HG03575 (cell line): ENCODE results near the gene COL4A6.
"Not testable (repeated sequence)": the region's sequence is repeated elsewhere in the genome, so short reads cannot be mapped to it uniquely, and the experiment has no call there.

Source experiments
- ATAC-seq: cut with Tn5 transposase; IDR thresholded peaks from one replicate; pipeline ENCODE4 v1.9.1; 2021; ENCODE audit not compliant: unreplicated experiment, insufficient number of reproducible peaks, low FRiP score; ENCODE audit errors: extremely low read depth

COL4A6 gene

DNA sequence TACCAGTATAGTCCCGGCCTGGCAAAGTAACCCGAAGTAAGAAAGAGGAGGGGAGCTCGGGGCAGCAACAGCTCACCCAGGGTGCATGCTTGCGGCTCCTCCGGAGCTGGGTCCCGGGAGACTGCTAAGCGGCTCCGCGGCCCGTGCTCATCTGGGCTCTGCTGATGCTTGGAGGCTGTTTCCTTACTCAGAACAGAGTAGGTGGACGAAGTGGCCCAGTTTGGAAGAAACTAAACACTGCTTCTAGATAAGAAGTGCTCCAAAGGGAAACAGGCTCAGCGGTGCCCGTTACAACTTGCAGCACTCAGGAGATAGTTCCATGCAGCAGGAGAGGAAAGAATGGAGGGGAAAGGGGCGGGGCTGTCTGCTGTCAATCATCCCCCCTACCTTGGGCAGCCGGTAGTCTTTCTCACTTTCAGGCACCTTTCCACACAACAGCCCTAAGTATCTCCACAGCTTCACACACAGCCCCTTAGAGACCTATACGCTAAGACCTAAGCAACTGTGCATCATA, at the start of gene COL4A6:
Gene COL4A6 (minus strand): TSS at position 313 of the 514 bp plus-strand sequence. CDS start 226 bp downstream, at position 87.
- ATAC-seq = no peak

DNA sequence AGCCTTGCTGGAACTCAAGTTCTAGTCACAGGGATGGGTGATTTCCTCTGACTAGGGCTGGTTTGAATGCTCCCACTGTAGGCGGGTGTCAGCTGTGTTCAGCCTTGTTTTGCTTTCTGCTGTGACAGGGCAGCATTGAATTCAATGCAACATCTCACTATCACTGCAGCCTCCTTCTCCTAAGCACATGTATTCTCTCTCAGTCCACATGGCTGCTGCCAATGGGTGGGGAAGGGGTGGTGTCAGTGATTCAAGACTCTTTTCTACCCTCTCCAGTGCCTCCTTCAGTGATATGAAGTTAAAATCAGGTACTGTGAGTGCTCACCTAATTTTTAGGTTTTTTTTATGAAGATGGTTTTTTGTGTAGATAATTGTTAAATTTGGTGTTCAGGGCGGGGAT, 47.7 kb upstream of the COL4A6 start:
- ATAC-seq = no peak

DNA sequence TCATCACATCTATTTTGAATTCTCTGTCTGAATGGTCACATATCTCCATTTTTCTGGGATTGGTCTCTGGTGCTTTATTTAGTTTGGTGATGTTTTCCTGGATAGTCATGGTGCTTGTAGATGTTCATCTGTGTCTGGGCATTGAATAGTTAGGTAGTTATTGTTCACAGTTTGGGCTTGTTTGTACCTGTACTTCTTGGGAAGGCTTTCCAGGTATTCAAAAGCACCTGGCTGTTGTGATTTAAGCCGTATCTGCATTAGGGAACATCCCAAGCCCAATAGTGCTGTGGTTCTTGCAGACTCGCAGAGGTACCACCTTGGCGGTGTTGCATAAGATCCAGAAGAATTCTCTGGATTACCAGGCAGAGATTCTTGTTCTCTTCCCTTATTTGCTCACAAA, 46.0 kb upstream of the COL4A6 start:
- no peak for ATAC-seq

DNA sequence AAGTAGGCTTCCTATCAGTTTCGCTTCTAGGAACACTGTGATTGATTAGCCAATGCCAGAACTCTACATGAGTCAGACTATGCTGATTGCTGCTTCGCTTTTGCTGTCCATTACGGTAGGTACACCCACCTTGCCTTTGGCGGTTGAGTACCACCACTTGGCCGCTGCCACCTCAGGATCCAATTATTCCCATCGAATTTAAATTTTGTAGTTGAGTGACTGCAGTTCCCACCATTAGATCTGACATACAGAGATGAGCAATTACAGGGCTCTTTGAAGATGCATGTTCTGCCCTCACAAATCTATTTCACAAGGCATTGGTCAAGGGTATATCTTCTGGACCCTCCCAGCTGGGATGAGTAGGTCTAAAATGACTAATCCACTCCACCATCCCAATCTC, 43.3 kb upstream of the COL4A6 start:
- ATAC-seq = not testable (repeated sequence)

DNA sequence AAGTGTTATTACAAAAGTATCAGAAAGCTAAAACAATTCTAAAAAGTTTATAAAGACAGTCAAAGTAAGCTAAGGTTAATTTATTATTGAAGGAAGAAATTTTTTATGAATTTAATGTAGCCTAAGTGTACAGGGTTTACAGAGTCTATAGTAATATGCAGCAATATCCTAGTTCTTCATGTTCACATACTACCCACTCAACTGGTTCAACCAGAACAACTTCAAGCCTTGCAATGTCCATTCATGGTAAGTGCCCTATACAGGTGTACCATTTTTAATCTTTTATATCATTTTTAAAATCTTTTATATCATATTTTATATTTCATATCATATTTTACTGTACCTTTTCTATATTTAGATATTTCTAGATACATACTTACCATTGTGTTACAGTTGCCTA, 35.8 kb upstream of the COL4A6 start:
- no peak for ATAC-seq

DNA sequence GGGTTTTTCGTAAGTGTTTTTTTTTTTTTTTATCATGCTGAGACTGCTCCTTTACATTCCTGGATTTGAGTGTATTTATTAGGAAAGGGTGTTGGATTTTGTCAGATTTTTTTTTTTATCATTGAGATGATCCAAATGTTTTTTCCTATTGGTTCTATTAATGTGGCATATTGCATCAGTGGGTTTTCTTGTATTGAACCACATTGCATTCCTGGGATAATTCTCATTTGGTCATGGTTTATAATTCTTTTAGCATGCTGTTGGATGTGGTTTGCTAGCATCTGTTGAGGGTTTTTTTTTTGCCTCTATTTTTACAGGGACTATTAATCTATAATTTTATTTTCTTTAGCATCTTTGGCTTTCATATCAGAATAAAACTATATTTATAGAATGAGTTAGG, 30.3 kb upstream of the COL4A6 start:
- no peak for ATAC-seq

DNA sequence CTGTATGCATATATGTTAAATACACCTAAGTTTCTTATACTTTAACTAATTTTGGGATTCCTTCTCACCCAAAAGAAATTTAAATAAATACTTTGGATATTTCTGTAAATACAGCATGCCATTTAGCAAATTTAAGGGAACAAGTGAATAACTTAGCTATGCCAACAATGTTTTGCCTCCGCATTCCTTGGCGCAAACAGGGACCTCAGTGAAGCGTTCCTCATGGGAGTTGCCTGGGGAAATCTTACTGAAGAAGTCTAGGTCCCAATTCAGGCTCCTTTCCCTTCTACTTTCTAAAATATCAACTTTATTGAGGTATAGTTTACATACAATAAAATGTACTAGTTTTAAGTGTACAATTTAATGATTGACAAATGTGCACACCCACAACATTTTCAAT, 26.4 kb upstream of the COL4A6 start:
- ATAC-seq = no peak

DNA sequence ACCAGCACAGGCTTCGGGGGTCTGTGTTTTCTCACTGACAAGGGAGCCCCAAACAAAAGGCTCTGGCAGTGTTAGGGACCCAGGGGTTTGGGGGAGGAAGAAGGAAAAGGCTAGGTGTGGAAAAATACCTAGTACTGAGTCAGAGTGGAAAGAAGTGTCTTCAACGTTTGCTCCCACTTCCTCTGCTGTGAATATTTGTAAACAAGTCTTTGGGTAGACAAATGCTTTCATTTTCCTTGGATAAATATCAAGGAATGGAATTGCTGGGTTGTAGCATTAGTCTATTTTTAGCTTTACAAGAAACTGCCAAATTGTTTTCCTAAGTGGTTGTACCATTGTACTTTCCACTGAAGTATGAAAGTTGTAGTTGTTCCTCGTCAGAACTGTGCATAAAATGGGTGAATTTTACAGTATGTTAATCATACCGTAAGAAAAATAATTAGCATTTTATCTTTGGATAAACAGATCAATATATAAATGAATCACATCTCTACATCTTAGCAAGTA, 18.8 kb upstream of the COL4A6 start:
- no peak for ATAC-seq

DNA sequence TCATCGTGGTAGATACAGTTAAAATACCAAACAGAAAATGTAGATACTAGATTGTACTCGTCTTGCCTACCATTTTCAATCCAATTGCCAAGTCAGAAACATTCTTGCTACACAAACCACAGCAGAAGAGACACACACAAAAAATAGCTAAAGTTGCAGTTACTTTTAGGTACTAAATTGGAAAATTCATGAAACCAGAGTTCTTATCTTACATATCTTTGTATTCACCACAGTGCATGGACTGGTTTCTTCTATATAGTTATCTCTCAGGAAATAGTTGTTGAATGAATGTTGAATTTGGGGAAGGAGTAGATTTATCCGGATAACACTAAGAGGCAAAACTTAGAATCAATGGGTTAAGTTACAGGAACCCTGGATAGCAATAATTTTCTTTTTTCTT, 15.6 kb upstream of the COL4A6 start:
- ATAC-seq = no peak

DNA sequence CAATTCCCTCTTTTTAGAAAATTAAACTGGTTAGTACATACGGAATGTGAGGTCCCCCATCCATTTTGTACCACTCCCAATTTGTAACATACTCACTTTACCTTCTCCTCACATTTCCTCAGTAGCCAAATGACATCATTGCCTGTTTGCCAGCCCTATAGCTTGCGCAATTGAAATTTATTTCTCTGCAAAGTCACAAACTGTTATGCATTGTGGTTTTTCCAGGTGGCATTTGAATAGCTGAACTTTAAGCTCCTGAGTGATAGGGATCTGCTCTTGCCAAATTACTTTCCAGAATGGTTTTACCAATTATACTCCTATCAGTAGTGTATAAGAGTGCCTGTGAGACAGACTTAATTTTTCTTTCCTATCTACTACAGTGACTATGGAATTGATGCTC, 9.1 kb upstream of the COL4A6 start:
- no peak for ATAC-seq

DNA sequence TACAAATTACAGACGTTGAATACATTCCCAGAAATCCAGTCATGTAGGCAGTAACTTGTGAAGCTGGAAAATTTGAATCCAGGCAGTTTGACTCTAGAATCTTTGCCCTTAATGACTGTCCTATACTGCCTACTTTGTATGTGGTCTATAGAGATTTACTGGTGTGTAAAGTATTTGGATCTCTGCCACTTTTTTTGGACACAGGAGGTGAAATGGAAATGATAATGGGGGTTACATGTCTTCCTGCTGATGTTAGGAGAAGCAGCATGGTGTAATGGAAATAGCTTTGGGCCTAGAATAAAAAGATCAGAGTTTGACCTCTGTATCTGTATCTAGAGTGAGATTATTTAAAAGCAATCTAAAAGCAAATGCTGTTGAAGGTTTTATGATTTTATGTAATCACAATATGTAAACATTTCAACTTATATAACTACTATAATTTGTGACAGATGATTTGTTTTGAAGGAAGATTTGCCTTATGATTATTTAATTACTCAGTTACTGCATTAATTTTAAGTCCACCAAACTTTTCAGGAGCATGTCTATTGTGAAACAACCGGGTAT, 4.8 kb upstream of the COL4A6 start:
- no peak for ATAC-seq

DNA sequence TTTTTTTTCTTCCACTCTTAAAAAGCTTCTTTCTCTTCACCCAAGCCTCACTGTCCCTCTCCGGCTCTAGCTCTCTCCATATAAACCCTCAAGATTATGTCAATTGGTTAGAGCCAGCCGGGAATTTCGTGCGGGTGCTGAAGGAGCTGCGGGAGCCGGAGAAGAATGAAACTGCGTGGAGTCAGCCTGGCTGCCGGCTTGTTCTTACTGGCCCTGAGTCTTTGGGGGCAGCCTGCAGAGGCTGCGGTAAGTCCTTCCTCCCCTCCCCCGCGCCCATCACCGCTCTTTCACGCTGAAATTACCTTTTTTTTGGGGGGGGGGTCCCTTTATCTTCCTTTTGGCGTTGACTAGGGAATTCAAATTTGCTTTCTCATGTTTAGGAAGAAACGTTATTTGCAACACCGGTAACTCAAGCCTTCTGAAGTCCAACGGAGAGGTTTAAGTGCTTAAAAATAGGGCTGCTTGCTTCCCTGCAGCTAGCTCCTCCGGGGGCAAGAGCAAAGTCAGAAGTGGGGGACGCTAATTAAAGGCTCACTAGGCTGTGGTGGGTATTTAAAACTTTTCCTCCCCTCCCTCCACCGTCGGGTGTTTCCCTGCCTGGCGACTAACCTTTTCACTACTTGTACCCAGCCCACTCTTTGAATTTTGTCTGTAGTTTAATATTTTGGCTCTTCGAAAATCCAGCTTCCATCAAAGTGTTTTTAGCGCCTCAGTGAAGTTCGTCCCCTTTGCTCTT, 1.9 kb upstream of the COL4A6 start:
- ATAC-seq = no peak

DNA sequence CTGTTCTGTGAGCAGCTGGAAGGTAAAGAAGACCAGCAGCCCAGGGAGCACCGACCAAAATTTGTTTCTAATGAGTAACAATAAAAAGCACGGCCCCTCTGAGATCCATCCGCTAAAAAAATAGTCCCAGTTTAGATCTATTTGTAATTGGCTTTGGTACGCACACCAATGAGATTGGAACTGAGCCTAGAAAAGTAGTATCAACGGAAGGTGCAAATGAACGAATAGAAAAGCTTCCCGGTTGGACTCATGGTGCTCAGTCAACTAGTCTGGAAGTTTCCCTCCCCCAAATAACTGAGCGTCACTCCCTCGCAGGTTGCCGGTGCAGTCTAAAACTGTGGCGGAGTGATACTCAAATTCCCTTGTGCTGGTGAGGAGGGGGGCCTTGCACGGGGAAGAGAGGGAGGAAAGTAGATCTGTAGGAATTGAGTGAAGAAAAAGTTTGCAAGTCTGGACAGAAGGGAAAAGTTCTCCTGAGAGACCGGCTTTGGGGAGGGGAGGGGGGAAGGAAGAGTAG, 1.3 kb upstream of the COL4A6 start, which contains the start of gene COL4A5:
Gene COL4A5 (plus strand): TSS at position 413 of the 517 bp plus-strand sequence. CDS start 288 bp downstream, outside the sequence.
- ATAC-seq = no peak

DNA sequence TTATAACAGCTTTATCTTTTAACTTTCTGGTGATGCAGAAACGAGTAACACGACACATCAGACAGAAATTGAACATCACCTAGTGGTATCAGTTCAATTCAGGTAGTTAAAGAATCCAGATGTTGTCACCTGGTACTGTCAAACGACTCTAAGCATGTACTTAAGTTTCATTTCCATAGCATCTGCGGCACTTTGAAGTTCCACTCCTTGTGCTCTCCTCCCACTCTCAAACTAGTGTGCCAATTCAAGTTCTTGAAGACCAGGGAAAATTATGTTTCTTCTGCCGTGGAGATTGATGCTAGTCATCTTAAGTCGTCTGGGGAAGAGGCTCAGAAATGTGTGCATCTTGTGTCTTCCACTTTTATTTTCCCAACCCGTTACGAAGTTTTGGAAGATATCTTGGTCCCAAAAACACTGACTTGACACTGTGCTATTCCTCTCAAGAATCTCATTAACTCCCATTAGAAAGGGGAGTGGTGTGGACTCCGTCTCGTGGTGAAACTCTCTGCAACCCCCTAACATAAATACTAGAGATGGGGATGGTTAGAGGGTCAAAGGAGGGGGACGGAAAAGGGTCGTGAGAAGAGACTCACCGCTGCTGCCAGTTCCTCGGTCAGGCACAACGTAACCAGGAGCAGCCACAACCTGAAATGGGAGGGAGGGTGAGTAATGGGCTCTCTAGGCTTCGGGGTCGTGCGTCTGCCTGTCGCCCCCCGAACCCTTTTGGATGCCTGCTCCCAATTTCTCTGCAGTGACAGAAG, 693 bp downstream of the COL4A6 start:
- ATAC-seq = no peak

DNA sequence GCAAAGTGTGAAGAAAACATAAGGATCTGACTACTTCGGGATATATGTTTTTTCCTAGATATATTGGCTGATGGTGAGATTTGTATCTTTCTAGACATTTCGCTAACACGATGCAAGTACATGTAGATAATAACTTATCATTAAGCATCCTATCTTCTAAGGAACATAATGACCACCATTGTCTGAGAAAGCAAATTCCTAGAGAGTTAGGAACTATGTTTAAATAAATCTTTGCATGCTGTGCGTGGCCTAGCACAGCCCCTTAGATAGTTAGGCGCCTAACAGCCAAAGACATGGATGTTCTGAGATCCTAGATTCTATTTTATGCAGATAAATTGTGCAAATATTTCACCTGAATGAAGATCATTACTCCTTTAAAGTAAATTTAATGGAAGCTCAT, 3.0 kb downstream of the COL4A6 start:
- ATAC-seq = no peak

DNA sequence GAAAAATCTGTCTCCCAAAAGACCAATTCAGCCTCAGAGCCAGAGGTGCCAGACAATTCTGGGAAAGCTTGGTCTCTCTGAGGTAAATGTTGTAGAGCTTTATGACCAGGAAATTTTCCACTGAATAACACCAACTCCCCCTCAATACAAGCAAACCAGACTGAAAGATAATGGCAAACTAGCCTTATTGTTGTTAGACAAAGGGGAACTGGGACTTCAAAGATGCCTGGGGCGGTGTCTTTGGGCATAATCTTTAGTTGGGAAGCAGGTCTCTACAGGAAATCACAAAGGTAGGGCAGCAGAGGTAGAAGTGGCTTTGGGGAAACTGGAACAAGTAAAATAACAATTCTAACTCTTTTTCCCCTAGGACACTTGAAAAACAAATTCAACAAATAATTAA, 12.0 kb downstream of the COL4A6 start:
- ATAC-seq = no peak

DNA sequence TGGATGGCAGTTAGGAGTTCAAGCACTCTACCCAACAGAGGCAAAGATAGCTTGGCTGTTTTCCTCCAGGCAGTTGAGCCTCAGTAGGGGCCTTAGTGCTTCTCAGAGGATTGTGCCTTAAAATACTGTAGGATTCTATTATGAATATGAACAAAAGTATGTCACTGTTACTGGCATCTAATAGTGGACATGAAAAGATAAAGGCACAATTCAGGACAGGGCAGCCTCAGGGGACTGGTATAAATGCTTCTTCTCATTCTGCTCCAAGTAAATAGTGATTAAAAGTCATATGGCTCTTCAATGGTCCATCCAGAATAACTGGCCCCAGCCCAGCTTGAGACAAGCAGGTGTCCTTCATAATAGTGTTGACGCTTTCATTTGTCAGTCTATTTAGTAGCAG, 17.7 kb downstream of the COL4A6 start:
- ATAC-seq = no peak

DNA sequence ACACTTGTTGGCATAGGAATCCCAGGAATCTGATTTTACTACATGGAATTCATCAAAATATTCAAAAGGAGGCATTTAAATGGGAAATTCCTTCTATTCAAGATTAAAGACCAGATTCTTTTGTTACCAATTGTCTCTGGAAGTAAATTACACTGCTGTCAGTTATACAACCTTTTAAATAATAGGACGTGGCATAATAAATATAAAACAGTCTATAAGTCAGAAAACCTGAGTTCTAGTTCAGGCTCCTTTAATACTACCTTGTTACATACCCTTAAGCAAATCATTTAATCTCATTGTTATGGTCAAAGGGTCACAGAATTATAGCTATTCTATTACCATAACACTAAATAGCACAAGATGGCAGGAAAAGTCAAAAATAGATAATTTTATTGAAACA, 18.8 kb downstream of the COL4A6 start:
- ATAC-seq = no peak

DNA sequence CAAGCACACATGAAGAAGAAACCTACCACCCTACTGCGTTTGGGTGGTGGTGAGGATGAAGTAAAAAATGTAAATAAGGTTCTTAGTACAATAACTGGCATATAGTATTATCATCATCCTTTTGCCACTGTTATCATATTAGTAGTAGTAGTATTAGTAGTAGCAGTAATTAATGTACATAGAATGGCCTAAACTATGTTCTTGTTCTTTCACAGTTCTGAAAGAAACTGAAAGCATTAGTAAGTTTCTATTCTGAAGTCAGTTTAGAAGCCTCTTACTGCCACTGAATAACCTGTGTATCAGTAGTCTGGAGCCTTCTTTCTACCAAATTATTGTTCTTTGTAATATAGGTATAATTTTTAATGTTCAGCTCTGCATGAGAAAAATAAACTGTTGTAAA, 21.0 kb downstream of the COL4A6 start:
- no peak for ATAC-seq

DNA sequence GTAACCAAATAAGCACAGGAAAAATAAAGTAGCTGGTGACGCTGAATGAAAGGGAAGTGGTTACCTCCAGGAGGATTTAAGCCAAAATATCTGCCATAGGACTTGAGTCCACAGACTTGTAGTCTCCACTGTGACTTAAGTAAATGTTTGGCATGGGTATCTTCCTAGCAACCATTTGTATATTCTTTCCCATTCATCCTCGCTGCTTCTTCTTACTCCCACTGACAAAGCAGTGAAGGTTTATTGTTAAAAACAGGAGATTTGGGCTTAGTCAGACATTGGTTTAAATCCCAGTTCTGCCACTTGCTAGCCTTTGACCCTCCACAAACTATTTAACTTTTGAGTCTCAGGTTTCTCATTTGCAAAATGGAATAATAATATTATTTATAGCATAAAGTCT, 22.3 kb downstream of the COL4A6 start:
- no peak for ATAC-seq
